Endometrial microvascular endothelial cells (primary cell): Measurements from ENCODE around the gene DNAJC4. TPM values are rescaled to one million over a fixed set of nuclear protein-coding genes. Genes with fewer than 3 reads are reported as not detected.

ENCODE experiments used
- in situ Hi-C: cut with HindIII; loops from 2 replicates; pipeline ENCODE4 v1.10.0; 2017; ENCODE audit warnings: low sequenced_read_pairs, low pct_unique_long_range_greater_than_20kb; ENCODE audit errors: inconsistent ontology term
- total RNA-seq: library from RNA; depleted of rRNA; stranded (reverse); fragments of >200 nt; gene quantifications from one replicate; pipeline ENCODE4 v1.2.3, GENCODE V29; 2015; ENCODE audit errors: inconsistent ontology term

The DNAJC4 gene
- total RNA-seq, 1 donor from 2014 or later: 14.7 TPM

DNA sequence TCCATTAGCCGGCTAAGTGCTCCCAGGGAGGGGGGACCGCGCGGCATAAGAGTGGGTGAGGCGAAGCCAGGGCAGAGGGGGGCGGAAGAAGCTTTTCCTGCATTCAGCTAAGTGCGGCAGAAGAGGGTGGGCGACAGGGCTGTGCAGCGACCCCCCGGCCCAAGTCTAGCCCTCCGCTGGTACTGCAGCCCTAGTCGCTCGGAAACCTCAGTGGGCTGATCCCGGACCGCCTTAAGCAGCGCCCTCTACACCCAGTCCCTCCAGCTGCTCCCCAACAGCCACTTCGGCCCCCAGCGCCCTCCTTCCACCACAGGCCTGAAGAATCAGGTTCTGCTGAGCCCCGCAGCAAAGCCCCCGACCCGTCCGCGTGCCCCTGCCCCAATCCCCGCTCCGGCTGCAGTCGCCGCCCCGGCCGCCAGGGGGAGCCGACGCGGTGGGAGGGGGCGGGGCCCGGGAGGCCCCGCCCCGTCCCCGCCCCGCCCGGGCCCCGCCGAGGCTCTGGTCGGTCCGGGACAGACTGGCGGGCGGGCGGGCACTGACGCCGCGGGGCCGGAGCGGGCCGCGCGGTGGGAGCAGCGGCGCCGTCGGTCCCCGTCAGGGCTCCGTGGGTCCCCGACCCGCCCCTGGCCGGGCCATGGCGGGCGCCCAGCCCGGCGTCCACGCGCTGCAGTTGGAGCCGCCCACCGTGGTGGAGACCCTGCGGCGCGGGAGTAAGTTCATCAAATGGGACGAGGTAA is 20.8 kb downstream of the DNAJC4 start, which contains the start of gene PLCB3:
Gene PLCB3, plus strand, starts transcription at position 515 of the 737 bp plus-strand sequence. Its CDS starts 120 bp downstream, at position 635.
- in situ Hi-C loops: no loop called here

DNA sequence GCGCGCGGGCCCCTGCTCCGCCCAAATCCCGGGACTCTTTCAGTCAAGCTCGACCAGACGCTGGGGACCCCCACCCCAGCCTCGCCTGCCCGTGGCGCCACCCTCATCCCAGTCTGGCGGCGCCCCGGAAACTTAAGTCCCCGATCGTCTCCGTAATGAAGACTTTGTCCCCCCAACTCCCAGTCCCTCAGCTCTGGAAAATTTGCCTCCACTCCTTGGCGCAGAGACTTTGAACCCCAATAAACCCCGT is 21.3 kb downstream of the DNAJC4 start:
- in situ Hi-C loops: no loop called here

DNA sequence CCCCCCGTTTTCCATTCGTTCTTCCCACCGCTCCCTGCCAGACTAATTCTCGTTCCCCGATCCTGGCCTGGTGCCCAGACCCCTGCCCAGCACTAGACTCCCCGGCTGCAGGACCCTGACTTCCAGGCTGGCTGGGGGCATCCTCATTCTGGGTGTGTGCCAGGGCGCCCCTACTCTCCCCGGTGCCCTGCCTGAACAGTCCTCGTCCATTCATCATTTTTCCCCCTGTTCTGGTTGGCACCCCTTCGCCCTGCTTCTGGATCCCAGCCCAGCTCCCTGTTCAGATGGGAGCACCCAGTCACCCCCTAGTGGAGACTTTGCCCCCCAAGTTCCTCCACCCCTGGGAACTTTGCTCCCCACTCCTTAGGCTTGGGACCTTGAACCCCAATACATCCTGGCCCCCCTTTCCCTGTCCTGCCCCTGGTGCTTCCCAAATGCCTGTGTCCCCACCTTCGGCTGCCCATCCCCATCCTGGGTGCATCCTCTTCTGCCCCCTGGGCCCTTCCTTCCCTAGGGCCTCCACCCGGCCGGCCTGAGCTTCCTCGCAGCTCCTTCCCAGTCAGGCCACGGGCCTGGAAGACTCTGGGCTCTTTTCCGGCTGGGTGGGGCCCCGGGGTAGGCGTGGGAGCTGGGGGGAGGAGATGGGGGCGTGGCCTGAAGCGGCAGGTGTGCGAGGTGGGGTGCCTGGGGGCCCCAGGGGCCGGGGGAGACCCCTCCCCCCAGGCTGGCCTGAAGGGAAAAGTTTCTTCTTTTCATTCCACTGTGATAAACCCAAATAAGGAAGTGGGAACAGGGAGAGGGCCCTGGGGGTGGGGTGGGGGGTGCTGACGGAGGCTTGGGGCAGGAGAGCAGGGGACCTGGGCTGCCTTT is 21.9 kb downstream of the DNAJC4 start:
- in situ Hi-C loops: no loop called here

DNA sequence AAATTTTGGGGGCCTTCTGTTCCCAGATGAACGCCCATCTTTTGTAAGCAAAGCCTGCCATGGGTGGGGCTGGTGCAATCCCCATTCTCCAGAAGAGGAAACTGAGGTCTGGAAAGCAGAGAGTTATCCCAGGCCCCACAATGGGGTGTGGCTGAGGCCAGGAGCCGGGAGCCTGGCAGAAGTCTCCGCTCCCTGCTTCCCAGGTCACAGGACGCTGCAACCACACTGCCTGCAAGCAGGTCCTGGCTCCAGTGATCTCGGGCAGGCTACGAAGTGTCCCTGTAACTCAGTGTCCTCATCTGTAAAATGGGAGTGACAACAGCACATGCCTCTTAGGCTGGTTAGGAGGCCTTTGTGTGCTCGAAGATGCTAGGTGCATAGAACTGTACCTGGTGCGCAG is 22.7 kb downstream of the DNAJC4 start:
- in situ Hi-C loops: no loop called here

DNA sequence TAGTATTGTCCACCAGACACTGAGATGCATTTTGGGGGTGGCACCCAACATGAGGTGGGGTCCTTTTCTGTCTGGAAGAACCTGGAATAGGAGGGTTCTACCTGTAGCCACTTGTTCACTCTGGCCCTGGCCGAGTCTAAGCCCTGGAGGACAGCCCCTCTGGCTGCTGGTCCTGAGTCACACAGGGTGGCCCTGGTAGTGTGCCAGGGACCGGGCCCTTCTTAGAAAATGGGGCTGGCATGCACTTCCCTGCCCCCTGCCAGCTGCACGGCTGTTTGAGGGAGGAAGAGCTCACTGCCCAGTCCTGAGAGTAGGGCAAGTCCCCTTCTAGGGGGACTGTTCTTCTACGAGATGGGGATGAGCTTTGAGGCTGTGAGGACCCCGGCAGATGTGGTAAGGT is 23.1 kb downstream of the DNAJC4 start:
- in situ Hi-C loops: no loop called here

DNA sequence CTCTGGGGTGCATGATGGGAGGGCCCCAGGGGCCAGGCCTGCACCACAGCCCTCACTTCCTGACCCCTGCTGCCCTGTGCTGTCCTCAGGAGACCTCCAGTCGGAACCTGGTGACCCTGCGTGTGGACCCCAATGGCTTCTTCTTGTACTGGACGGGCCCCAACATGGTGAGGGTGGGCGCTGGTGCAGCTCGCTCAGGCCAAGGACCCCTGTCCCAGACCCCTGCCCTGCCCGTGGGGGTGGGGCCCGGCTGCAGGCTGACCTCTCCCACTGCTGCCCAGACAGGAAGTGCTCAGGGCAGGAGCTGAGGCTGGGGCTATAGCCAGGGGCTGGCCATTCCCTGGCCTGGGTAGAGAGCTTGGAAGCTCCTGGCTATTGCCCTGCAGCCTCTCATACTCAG is 24.0 kb downstream of the DNAJC4 start:
- in situ Hi-C loops: no loop called here

DNA sequence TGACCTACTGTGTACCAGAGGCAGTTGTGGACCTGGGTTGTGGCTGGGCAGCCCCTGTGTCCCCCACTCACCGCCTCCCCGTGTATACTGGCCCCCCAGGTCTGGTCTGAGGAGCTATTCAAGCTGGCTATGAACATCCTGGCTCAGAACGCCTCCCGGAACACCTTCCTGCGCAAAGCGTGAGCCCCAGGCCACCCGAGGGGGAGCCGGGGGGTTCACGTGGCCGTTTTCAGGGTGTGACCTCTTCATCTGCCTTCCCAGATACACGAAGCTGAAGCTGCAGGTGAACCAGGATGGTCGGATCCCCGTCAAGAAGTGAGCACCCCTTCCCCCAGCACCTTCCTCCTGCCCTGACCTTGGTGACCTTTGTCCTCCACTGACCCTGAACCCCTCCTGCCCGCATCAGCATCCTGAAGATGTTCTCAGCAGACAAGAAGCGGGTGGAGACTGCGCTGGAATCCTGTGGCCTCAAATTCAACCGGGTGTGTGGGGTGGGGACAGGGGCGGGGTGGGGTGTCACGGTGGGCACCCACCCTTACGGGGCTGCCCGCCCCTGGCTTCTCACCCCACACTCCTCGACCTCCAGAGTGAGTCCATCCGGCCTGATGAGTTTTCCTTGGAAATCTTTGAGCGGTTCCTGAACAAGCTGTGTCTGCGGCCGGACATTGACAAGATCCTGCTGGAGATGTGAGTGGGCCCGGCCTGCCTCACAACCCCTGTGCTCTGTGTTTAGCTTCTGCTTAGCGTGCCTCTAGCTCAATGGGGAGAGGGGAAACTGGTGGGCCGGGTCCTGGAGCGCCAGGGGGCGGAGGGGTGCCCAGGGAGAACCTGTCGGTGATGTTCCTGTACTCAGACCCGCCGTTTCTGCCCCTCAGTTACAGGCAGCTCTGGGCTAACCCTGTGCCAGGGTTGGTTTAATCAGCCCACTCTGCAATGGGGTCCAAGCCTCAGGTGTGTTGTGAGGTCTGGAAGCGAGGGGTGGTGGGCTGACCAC is 25.1 kb downstream of the DNAJC4 start:
- in situ Hi-C loops: no loop called here

DNA sequence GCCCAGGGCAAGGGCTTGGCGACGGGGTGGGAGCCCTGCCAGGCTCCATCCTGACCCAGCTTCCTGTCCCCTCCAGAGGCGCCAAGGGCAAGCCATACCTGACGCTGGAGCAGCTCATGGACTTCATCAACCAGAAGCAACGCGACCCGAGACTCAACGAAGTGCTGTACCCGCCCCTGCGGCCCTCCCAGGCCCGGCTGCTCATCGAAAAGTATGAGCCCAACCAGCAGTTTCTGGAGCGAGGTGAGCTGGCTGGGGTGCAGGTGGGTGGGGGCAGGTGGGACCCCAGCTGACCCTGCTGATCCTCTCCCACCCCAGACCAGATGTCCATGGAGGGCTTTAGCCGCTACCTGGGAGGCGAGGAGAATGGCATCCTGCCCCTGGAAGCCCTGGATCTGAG is 26.0 kb downstream of the DNAJC4 start:
- in situ Hi-C loops: no loop called here

DNA sequence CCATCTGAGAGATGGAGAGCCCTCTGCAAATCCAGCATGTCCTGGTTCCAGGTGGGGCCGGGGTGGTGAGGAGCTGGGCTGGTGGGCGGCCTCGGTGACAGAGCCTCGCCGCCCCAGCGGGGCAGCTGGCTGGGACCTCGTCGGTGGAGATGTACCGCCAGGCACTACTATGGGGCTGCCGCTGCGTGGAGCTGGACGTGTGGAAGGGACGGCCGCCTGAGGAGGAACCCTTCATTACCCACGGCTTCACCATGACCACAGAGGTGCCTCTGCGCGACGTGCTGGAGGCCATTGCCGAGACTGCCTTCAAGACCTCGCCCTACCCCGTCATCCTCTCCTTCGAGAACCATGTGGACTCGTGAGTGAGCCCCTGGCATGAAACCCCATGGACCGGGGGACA is 28.0 kb downstream of the DNAJC4 start:
- in situ Hi-C loops: no loop called here

DNA sequence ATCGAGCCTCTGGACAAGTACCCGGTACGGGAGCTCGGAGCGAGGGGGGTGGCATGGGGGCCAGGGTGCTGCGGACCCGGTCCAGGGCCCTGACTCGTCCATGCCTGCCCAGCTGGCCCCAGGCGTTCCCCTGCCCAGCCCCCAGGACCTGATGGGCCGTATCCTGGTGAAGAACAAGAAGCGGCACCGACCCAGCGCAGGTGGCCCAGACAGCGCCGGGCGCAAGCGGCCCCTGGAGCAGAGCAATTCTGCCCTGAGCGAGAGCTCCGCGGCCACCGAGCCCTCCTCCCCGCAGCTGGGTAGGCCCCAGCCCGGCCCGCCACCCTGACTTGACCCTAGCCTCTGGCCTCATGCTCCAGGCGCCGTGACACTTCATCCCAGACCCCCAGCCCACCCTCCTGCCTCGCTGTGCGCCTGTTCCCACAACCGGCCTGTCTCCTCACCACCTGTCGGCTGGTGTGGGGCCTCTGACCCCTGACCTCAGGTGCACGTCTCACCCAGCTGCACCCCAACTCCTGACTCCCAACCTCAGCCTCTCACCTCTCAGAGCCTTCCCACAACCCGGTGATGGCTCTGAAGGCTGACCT is 28.7 kb downstream of the DNAJC4 start:
- in situ Hi-C loops: no loop called here

DNA sequence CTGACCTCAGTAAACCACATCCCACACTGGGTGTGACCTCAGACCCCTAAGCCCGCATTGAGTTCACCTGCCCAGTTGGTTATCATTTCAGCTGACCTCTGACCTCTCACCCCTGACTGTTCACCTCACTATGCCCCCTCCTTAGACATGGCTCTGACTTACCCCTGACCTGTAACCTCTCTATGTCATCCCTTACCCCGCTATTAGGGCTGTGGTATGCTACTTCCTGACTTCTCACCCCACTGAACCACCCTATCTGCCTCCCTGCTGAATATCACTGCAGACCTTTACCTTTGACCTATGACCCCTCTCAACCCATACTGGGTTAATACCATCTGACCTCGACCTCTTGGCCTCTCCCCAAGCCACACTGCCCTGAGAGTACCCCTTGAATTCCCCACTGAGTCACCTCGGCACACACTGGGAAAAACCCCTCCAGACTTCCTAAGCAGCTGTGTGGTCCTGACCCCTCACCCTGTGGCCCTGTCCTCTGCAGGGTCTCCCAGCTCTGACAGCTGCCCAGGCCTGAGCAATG is 29.3 kb downstream of the DNAJC4 start:
- in situ Hi-C loops: no loop called here

DNA sequence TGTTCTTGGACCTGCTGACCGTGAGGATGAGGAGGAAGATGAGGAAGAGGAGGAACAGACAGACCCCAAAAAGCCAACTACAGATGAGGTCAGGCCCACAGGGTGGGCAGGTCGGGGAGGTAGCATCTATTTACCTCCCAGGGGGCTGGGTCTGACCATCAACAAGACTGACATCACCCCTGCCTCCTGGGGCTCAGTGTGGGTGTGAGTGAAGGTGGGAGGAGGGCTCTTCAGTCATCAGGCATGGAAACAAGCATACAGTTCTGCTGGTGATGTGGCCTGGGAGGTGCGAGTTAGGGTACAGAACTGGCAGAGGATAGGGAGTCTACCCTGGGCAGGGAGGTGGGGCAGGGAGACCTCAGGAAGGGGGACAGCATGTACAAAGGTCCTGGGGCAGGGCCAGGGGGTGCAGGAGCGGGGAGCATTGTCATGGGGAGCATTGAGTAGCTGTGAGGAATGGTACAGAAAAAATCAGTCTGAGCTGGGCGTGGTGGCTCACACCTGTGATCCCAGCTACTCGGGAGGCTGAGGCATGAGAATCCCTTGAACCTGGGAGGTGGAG is 29.9 kb downstream of the DNAJC4 start:
- in situ Hi-C loops: no loop called here

DNA sequence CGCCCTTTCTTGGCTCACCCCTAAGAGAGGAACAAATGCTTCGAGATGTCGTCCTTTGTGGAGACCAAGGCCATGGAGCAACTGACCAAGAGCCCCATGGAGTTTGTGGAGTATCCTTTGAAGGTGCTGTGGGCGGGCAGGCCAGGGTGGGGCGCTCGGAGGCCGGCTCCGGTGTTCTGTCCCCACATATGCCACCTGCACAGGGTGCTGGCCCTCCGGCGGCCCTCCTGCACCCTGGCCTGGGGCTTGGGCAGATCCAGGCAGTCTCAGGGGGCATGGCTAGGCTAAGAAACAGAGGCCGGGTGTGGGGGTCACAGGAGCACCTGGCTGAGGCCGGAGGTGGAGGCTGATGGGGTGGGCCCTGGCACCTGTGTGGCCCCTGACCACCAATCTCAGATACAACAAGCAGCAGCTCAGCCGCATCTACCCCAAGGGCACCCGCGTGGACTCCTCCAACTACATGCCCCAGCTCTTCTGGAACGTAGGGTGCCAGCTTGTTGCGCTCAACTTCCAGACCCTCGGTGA is 31.3 kb downstream of the DNAJC4 start:
- in situ Hi-C loops: no loop called here

DNA sequence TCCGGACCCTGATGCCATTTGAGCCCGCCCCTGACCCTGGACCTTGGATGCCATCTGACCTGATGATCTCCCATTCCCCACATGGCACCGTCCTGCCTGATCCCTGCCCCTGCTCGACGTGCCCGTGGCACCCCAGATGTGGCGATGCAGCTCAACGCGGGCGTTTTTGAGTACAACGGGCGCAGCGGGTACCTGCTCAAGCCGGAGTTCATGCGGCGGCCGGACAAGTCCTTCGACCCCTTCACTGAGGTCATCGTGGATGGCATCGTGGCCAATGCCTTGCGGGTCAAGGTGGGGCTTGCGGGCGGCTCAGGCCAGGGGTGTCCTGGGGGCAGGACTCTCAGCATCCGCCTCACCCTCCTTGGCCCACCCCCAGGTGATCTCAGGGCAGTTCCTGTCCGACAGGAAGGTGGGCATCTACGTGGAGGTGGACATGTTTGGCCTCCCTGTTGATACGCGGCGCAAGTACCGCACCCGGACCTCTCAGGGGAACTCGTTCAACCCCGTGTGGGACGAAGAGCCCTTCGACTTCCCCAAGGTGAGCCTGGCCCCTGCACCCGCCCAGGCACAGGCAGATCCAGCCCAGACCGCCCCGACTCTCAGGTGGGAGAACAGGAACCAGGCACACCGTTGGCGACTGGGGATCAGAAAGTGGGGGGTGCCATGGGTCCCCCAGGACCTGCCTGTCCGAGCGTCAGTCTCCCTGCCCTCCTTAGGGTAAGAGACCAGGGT is 32.1 kb downstream of the DNAJC4 start:
- in situ Hi-C loops: no loop called here

DNA sequence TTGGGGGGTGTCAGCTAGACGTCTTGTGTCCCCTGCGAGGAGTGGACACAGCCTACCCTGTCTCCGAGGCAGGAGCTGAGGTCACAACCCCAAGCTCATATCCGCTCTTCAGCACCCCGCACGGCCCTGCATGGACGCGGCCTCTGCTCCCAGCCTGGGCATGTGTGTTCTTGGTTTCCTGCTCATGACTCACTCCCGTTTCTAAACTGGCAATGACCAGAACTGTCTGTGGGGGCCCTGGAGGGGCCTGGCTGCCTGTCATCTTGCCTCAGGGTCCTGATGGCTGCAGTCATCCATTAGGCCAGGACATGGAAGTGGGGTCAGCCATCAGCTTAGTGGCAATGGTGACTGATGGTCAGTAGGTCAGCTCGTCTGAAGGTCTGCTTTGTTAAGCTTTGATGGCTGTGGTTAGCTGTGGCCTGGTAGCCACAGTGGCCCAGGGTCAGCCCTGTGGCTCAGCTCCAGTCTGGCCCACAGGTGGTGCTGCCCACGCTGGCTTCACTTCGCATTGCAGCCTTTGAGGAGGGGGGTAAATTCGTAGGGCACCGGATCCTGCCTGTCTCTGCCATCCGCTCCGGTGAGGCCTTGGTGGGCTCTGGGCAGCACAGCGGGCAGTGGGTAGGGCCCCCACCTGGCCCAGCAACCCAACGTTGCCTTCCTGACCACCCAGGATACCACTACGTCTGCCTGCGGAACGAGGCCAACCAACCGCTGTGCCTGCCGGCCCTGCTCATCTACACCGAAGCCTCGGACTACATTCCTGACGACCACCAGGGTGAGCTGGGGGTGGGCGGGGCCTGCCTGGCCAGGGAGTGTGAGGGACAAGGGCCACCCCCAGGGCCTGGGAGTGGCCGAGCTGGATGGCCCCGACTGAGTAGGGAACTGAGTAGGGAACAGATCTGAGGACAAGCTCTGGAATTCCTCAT is 32.9 kb downstream of the DNAJC4 start:
- in situ Hi-C loops: no loop called here

DNA sequence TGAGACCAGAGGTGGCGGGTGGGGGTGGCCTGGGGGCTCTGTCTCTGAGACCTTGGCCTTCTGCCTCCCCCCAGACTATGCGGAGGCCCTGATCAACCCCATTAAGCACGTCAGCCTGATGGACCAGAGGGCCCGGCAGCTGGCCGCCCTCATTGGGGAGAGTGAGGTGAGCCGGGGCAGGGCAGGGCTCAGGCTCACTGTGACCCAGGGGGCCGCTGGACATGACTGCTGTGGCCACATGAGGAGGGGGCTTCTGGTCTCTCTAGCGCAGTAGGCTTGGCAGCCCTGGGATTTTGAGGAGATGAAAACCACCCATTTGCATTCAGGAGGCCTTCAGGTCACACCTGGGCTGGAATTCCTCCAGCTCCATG is 33.6 kb downstream of the DNAJC4 start:
- in situ Hi-C loops: no loop called here
